A549 (cell line): ENCODE data around the gene USP13. TPM values are rescaled to one million over a fixed set of nuclear protein-coding genes. Genes with fewer than 3 reads are reported as not detected.

Experiments used
- ATAC-seq, 2 experiments: fragments of 200-7000 bp in 1 of 2; fragments of >200 bp in 1 of 2; cut with Nextera tagmentation in 1 of 2; cut with Tn5 transposase in 1 of 2; 3 replicates each; pipeline versions ENCODE4 v1.8.0 to v1.9.1; 2018 to 2020; ENCODE audit warnings: mild to moderate bottlenecking in 1 of 2, moderate library complexity in 1 of 2
- CTCF ChIA-PET: fragments of 300-600 bp; sonication (Branson Sonifier 250); formaldehyde crosslinking; extraction: SDS; loops from one replicate; lab custom pipeline; 2021; ENCODE audit warnings: antibody characterized with exemption, inconsistent platforms; lab: Yijun Ruan, JAX
- POLR2A ChIA-PET: fragments of 350-600 bp; formaldehyde crosslinking; extraction: SDS; loops from one replicate; lab custom pipeline; 2021; ENCODE audit warnings: antibody characterized with exemption, inconsistent platforms; lab: Yijun Ruan, JAX
- DNase-seq, 2 experiments: peaks; one replicate each; pipeline versions ENCODE4 v3.0.0 to v3.0.0-alpha.2; 2011 to 2016; ENCODE audit warnings: low read depth in 1 of 2, low spot score in 1 of 2
- FAIRE-seq: peaks from 2 replicates; lab custom pipeline; 2011; peaks lifted over from hg19 to GRCh38; lab: Jason Lieb, UNC
- H3K27ac ChIP-seq, 2 experiments: fragments of >200 bp; sonication (Bioruptor Twin); formaldehyde crosslinking; 3 replicates each; pipeline ENCODE4 v1.5.1; 2016 to 2017
- H3K4me1 ChIP-seq: fragments of >200 bp; sonication (Bioruptor Twin); formaldehyde crosslinking; 3 replicates; pipeline ENCODE4 v1.6.1; 2016
- H3K4me2 ChIP-seq: fragments of >200 bp; sonication (Bioruptor Twin); formaldehyde crosslinking; 3 replicates; pipeline ENCODE4 v1.6.1; 2016
- H3K4me3 ChIP-seq: fragments of >200 bp; sonication (Bioruptor Twin); formaldehyde crosslinking; 3 replicates; pipeline ENCODE4 v1.5.1; 2016
- H3K9me3 ChIP-seq: fragments of >200 bp; sonication (Bioruptor Twin); formaldehyde crosslinking; 3 replicates; pipeline ENCODE4 v1.6.1; 2016
- BCL3 ChIP-seq: fragments of >200 bp; sonication (Bioruptor Twin); formaldehyde crosslinking; IDR thresholded peaks from 3 replicates; pipeline ENCODE4 v1.6.1; 2016
- BHLHE40 ChIP-seq: IDR thresholded peaks from 2 replicates; pipeline ENCODE4 v1.6.1; 2012; ENCODE audit warnings: low read depth, low read length, inconsistent platforms
- EP300 ChIP-seq, 2 experiments: fragments of >200 bp; sonication (Bioruptor Twin); formaldehyde crosslinking; IDR thresholded peaks; 2 replicates in 1 of 2; 3 replicates in 1 of 2; pipeline ENCODE4 v1.6.1; 2016 to 2017
- ESRRA ChIP-seq: fragments of 150-350 bp; IDR thresholded peaks from 2 replicates; pipeline ENCODE4 v1.6.1; 2014; ENCODE audit warnings: mild to moderate bottlenecking, low read length, borderline replicate concordance
- FOSB ChIP-seq: fragments of 250-450 bp; sonication (Bioruptor Pico); IDR thresholded peaks from 2 replicates; pipeline ENCODE4 v1.5.0; 2020; ENCODE audit warnings: mild to moderate bottlenecking, moderate library complexity
- HOXA7 ChIP-seq: fragments of 250-450 bp; sonication (Bioruptor Pico); IDR thresholded peaks from 2 replicates; pipeline ENCODE4 v1.5.0; 2020; ENCODE audit warnings: mild to moderate bottlenecking, moderate library complexity
- KDM1A ChIP-seq: fragments of 200-600 bp; sonication (generic); IDR thresholded peaks from 2 replicates; pipeline ENCODE4 v1.6.1; 2016; ENCODE audit warnings: low read depth, mild to moderate bottlenecking
- MAZ ChIP-seq: fragments of 150-350 bp; IDR thresholded peaks from 2 replicates; pipeline ENCODE4 v1.6.1; 2014; ENCODE audit warnings: antibody characterized with exemption, low read depth, low read length, borderline replicate concordance
- NPAS2 ChIP-seq: fragments of 250-450 bp; sonication (Bioruptor Pico); IDR thresholded peaks from 2 replicates; pipeline ENCODE4 v1.8.0; 2022; ENCODE audit warnings: mild to moderate bottlenecking, moderate library complexity, borderline replicate concordance
- POLR2A ChIP-seq: IDR thresholded peaks from 2 replicates; pipeline ENCODE4 v1.6.1; 2012; ENCODE audit warnings: mild to moderate bottlenecking, low read length
- RNF2 ChIP-seq: fragments of 200-600 bp; sonication (generic); IDR thresholded peaks from 2 replicates; pipeline ENCODE4 v1.6.1; 2016; ENCODE audit warnings: low read depth, mild to moderate bottlenecking, antibody characterized with exemption, moderate library complexity, borderline replicate concordance
- SREBF2 ChIP-seq: fragments of 450-650 bp; IDR thresholded peaks from 2 replicates; pipeline ENCODE4 v1.6.1; 2014; ENCODE audit warnings: mild to moderate bottlenecking, moderate library complexity
- TFCP2L1 ChIP-seq: fragments of 250-450 bp; sonication (Bioruptor Pico); IDR thresholded peaks from 2 replicates; pipeline ENCODE4 v1.5.0; 2021; ENCODE audit warnings: mild to moderate bottlenecking
- USF2 ChIP-seq: fragments of 450-650 bp; IDR thresholded peaks from 2 replicates; pipeline ENCODE4 v1.6.1; 2014; ENCODE audit warnings: antibody characterized with exemption
- ZC3H11A ChIP-seq: fragments of 450-650 bp; IDR thresholded peaks from 2 replicates; pipeline ENCODE4 v1.6.1; 2014; ENCODE audit warnings: antibody characterized with exemption, mild to moderate bottlenecking
- ZSCAN20 ChIP-seq: fragments of 250-450 bp; sonication (Bioruptor Pico); IDR thresholded peaks from 2 replicates; pipeline ENCODE4 v1.8.0; 2022; ENCODE audit warnings: mild to moderate bottlenecking, moderate library complexity
- WGBS: methylation state at CpG from one replicate; pipeline ENCODE4 v1.1.6; 2017; ENCODE audit errors: missing lambda C conversion rate; 5-methylcytosine and 5-hydroxymethylcytosine counted together
- polyA plus RNA-seq, 4 experiments: library from polyadenylated mRNA; depleted of rRNA in 3 of 4; stranded (reverse); fragments of >200 nt; fragmentation: RNase III in 1 of 4; extraction: RNeasy Plus Mini Kit Qiagen cat#74134 plus additional on column Dnase treatment in 1 of 4; gene quantifications; 2 replicates in 3 of 4; 3 replicates in 1 of 4; pipeline ENCODE4 v1.2.3, GENCODE V29; 2011 to 2017
- TF ChIP-seq, protein P1 (sequence below): fragments of >200 bp; sonication (Bioruptor Twin); formaldehyde crosslinking; IDR thresholded peaks from 2 replicates; pipeline ENCODE4 v1.6.1; 2016
- TF ChIP-seq, protein P2 (sequence below): fragments of 200-600 bp; sonication (generic); IDR thresholded peaks from 2 replicates; pipeline ENCODE4 v1.6.1; 2016; ENCODE audit warnings: antibody characterized with exemption, mild to moderate bottlenecking, moderate library complexity
- TF ChIP-seq, protein P3 (sequence below): fragments of 250-450 bp; sonication (Bioruptor Pico); IDR thresholded peaks from 2 replicates; pipeline ENCODE4 v1.5.0; 2020; ENCODE audit warnings: low read depth, mild to moderate bottlenecking, moderate library complexity
- TF ChIP-seq, protein P4 (sequence below): fragments of 250-450 bp; sonication (Bioruptor Pico); IDR thresholded peaks from 2 replicates; pipeline ENCODE4 v1.5.0; 2021; ENCODE audit warnings: mild to moderate bottlenecking, moderate library complexity, borderline replicate concordance
- TF ChIP-seq, protein P5 (sequence below): fragments of >200 bp; sonication (Bioruptor Twin); formaldehyde crosslinking; IDR thresholded peaks from 3 replicates; pipeline ENCODE4 v1.5.1; 2016

USP13 gene
- polyA plus RNA-seq, 2 of the 4 experiments (the other 2 are of a cell fraction): 7.5 to 10.2 TPM

- no peak for ATAC-seq
- H3K4me1 ChIP-seq: no peaks in the 10 kb centered on the region
- H3K4me2 ChIP-seq: no peak overlapping the region
- H3K27ac ChIP-seq: no peak overlapping the region
- FAIRE-seq: no peak
- no peak for DNase-seq
- WGBS: 86% methylated on average over 1 of the region's 1 CpG
- no peak overlapping the region for H3K4me3 ChIP-seq
- CTCF ChIA-PET: interaction anchor here (1.1 kb wide), 1 partner anchor 16 kb away, joined by 3 read pairs; no protein-coding TSS in a partner anchor
- POLR2A ChIA-PET: no interaction called here
- H3K9me3 ChIP-seq: no peaks in the 10 kb centered on the region
- TF ChIP-seq, protein P1, sequence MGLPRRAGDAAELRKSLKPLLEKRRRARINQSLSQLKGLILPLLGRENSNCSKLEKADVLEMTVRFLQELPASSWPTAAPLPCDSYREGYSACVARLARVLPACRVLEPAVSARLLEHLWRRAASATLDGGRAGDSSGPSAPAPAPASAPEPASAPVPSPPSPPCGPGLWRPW: no peak
- TF ChIP-seq, protein P2, sequence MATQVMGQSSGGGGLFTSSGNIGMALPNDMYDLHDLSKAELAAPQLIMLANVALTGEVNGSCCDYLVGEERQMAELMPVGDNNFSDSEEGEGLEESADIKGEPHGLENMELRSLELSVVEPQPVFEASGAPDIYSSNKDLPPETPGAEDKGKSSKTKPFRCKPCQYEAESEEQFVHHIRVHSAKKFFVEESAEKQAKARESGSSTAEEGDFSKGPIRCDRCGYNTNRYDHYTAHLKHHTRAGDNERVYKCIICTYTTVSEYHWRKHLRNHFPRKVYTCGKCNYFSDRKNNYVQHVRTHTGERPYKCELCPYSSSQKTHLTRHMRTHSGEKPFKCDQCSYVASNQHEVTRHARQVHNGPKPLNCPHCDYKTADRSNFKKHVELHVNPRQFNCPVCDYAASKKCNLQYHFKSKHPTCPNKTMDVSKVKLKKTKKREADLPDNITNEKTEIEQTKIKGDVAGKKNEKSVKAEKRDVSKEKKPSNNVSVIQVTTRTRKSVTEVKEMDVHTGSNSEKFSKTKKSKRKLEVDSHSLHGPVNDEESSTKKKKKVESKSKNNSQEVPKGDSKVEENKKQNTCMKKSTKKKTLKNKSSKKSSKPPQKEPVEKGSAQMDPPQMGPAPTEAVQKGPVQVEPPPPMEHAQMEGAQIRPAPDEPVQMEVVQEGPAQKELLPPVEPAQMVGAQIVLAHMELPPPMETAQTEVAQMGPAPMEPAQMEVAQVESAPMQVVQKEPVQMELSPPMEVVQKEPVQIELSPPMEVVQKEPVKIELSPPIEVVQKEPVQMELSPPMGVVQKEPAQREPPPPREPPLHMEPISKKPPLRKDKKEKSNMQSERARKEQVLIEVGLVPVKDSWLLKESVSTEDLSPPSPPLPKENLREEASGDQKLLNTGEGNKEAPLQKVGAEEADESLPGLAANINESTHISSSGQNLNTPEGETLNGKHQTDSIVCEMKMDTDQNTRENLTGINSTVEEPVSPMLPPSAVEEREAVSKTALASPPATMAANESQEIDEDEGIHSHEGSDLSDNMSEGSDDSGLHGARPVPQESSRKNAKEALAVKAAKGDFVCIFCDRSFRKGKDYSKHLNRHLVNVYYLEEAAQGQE: no peak
- TF ChIP-seq BCL3 (no peak), FOSB (CRISPR knock-in tag) (no peak), ZC3H11A (no peak), KDM1A (no peak), USF2 (no peak), EP300 (IDR thresholded peaks at IDR 0.05) (no peak)
- TF ChIP-seq, protein P3, sequence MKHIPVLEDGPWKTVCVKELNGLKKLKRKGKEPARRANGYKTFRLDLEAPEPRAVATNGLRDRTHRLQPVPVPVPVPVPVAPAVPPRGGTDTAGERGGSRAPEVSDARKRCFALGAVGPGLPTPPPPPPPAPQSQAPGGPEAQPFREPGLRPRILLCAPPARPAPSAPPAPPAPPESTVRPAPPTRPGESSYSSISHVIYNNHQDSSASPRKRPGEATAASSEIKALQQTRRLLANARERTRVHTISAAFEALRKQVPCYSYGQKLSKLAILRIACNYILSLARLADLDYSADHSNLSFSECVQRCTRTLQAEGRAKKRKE (CRISPR knock-in tag): no peak
- TF ChIP-seq, all 56 proteins: peak for 0
Observed at GRCh38 chr3:179666030-179666429, 13.2 kb downstream of the USP13 start.

DNA sequence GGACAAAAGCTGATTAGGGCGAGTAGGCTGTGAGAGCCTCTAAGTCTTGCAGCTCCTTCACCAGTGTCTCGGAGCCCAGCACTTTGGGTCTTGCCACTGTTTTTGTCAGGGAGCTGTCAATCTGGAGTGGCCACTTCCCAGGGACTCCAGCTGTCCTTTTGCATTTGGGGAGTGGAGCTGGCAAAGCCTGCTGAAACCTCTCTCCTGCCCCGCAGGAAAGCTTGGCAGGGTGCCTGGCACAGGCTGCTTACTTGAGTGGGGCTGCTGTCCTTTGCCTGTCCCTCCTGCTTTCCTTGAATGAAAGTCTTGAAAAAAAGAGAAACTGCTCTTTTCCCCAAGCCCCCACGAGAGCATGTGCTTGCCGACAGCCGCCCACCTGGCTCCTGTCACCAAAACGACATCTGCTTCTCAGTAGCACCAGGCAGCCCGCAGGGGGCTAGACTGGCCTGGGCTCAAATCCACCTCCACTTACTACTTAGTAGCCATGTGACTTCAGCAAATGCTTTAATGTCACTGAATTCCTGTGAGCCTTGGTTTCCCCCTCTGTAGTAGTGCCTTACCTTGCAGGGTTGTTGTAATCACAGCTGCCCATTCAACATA lies 13.7 kb downstream of the USP13 start:
- DNase-seq: no peak
- FAIRE-seq: no peak
- 87% methylated on average over 7 of the region's 8 CpGs for WGBS
- peaks cover 1% of the 10 kb centered on the region; the same call in 1 of the 3 replicates for H3K4me1 ChIP-seq
- H3K27ac ChIP-seq: no peak overlapping the region
- TF ChIP-seq BHLHE40: no peak
- no peak for TF ChIP-seq BCL3
- no peak for TF ChIP-seq SREBF2
- no peak for TF ChIP-seq ZSCAN20 (CRISPR knock-in tag)
- TF ChIP-seq TFCP2L1 (CRISPR knock-in tag): no peak
- TF ChIP-seq, protein P4, sequence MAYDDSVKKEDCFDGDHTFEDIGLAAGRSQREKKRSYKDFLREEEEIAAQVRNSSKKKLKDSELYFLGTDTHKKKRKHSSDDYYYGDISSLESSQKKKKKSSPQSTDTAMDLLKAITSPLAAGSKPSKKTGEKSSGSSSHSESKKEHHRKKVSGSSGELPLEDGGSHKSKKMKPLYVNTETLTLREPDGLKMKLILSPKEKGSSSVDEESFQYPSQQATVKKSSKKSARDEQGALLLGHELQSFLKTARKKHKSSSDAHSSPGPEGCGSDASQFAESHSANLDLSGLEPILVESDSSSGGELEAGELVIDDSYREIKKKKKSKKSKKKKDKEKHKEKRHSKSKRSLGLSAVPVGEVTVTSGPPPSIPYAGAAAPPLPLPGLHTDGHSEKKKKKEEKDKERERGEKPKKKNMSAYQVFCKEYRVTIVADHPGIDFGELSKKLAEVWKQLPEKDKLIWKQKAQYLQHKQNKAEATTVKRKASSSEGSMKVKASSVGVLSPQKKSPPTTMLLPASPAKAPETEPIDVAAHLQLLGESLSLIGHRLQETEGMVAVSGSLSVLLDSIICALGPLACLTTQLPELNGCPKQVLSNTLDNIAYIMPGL (CRISPR knock-in tag): no peak
- no peak for TF ChIP-seq HOXA7 (CRISPR knock-in tag)
- no peak for TF ChIP-seq RNF2
- TF ChIP-seq, protein P5, sequence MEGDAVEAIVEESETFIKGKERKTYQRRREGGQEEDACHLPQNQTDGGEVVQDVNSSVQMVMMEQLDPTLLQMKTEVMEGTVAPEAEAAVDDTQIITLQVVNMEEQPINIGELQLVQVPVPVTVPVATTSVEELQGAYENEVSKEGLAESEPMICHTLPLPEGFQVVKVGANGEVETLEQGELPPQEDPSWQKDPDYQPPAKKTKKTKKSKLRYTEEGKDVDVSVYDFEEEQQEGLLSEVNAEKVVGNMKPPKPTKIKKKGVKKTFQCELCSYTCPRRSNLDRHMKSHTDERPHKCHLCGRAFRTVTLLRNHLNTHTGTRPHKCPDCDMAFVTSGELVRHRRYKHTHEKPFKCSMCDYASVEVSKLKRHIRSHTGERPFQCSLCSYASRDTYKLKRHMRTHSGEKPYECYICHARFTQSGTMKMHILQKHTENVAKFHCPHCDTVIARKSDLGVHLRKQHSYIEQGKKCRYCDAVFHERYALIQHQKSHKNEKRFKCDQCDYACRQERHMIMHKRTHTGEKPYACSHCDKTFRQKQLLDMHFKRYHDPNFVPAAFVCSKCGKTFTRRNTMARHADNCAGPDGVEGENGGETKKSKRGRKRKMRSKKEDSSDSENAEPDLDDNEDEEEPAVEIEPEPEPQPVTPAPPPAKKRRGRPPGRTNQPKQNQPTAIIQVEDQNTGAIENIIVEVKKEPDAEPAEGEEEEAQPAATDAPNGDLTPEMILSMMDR: no peak
- no peak for TF ChIP-seq MAZ
- TF ChIP-seq NPAS2 (CRISPR knock-in tag): no peak
- TF ChIP-seq POLR2A: no peak
- no peak for TF ChIP-seq ESRRA
- TF ChIP-seq, all 56 proteins: peak for 0
- ChIA-PET CTCF (no interaction called here), POLR2A (no interaction called here)
- Histone ChIP-seq H3K9me3 (no peaks in the 10 kb centered on the region), H3K4me2 (no peak overlapping the region), H3K4me3 (no peak overlapping the region)
- no peak for ATAC-seq
